Measurements from ENCODE around the gene GDPD3.

- TF ChIP-seq CTCF (IDR thresholded peaks at IDR 0.05) (no peak), POLR2A (IDR thresholded peaks at IDR 0.05) (no peak)
Measured at GRCh38 chr16:30104492-30104891, 8.8 kb downstream of the GDPD3 start.
